Stimulated activated CD4-positive, alpha-beta T cell treated with anti-CD3 and anti-CD28 coated beads, Interleukin-1b, Interleukin-23, amount 100 ng/mL, for 48 hours (primary cell): Measurements from ENCODE around the gene DHRS13.
"Not testable (repeated sequence)": the region's sequence is repeated elsewhere in the genome, so short reads cannot be mapped to it uniquely, and the experiment has no call there.

Experiments used
- DNase-seq: peaks from one replicate; pipeline ENCODE4 v3.0.0-alpha.2; 2020

The DHRS13 gene

GRCh38 chr17:28879886-28880571 is 22.9 kb downstream of the DHRS13 start:
- DNase-seq, result no peak

DNA sequence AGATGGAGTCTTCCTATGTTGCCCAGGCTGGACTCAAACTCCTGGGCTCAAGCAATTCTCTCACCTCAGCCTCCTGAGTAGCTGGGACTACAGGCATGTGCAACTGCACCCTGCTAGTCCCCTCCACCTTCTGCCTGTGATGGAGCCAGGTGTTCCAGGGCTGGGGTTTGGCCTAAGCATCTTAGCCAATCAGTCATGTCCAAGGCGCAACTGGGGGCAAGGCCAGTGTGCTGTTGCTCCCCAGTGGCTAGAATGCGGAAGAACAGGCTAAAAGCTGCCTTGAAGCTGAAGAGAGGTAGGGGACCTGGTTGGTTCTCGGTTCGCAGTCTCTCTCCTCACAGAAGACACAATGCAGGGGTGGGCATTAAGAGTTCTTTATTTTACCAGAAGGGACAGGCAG is 23.9 kb downstream of the DHRS13 start:
- no peak for DNase-seq

DNA sequence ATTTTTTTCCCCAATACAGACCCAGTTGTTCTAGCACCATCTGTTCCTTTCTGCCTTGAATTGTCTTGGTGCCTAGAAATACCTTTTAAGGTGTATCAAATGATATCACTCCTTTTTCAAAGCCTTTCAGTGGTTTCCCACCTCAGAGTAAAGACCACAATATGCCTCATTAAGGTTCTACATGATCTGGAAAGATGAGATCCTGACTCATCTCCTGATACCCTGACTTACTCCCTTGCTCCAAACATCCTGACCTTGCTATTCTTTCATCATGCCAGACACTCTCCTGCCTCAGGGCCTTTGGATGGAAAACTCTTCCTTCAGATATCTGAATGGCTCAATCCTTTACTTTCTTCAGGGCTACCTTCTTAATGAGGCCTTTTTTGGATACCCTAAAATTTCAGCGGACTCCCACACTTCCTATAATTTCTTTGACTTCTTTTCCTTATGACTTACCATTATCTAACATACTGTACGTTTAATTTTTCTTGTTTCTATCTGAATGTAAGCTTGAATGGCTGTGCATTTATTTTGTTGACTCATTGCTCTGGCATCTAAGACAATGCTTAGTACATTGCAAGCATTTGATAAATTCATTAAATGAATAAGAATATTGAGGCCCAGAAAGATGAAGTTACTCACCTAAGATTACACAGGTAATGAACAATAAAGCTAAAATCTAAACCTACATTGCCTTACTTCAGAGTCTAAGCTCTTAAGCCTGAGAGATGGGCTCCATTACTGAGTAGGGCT is 24.5 kb downstream of the DHRS13 start:
- DNase-seq, result no peak

GRCh38 chr17:28877150-28877711 is 25.6 kb downstream of the DHRS13 start:
- DNase-seq, result not testable (repeated sequence)

GRCh38 chr17:28875848-28876550 is 26.9 kb downstream of the DHRS13 start:
- no peak for DNase-seq

DNA sequence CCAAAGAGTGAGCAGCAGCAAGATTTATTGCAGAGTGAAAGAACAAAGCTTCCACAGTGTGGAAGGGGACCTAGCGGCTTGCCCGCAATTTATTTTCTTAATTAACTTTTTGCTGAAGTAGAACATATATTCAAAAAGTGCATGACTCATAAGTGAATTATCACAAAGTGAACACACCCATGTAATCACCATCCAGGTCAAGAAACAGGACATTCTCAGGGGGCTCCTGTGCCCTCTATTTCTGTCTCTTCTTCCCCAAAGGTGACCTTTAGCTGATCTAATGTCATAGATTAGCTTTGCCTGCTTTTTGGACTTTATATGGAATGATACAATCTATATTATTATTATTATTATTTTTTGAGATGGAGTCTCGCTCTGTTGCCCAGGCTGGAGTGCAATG is 28.1 kb downstream of the DHRS13 start:
- DNase-seq, result no peak

DNA sequence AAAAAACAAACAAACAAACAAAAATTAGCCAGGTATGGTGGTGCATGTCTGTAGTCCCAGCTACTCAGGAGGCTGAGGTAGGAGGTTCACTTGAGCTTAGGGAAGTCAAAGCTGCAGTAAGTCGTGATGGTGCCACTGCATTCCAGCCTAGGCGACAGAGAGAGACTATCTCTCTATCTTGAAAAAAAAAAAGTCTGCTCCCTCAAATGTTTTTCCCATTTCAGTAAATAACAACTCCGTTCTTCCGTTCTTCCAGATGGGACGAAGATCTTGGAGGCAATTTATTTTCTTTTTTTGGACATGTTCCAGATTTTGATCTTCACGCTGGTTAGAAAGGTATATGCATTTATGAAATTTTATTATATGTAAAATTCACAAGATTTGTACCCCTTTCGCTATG is 29.0 kb downstream of the DHRS13 start:
- DNase-seq, result no peak

GRCh38 chr17:28871056-28871579 is 31.8 kb downstream of the DHRS13 start:
- peak; percentile 56 for DNase-seq

GRCh38 chr17:28867276-28867675 is 35.6 kb downstream of the DHRS13 start:
- no peak for DNase-seq

- no peak for DNase-seq
Measured at GRCh38 chr17:28865946-28866752, 36.7 kb downstream of the DHRS13 start.

DNA sequence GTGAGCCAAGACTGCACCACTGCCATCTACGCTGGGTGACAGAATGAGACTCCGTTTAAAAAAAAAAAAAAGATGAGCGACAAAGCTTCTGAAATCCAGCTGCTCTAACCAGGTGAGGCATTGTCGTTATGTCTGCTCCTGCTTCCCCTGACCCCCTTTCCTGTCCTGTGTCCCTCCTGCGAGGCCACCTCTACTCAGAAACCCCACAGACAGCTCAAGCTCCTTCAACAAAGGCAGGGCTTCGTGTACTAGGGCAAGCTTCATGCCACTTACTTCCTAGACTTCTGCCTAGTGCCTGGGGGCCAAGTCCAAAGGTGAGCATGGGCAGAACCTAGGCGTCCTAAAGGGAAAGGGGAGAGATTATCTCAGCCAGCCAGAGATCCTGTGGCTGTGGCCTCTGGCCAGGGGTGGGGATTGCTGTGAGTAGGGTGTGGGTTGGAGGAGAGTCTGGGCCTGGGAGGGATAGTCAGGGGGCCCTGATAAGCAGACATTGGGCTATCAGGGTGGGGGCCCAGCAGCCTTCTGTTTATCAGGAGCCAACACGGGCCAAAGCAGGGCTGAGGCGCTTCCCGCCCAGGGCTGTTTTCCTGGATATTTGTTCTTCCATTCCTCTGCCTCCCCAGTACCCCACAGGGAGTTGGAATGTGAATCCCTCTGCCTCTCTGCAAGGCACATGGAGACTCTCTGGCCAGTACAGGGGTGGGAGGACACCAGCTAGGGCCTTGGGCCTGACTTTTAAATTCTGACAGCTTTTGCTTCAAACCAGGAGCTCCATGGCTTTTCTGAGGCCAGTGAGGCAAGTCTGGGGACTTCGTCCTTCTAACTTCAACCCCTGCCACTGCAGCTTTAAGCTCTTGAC is 37.7 kb downstream of the DHRS13 start:
- no peak for DNase-seq

DNA sequence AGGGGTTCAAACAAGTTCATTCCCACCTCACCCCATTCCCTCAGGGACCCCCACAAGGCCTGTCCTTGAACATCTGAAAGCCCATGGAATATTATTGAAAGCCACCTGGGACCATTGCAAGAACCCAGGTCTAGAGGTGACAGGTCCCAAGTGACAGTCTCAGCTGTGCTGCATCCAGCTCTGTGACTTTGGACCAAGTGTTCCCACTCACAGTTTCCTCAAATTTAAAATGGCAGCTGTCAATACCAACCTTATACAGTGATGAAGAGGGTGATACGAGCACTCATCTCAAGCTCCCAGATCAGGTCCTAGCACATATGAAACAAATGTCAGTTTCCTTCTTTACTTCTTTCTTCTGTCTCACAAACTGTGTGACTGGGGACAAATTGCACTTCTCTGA is 38.9 kb downstream of the DHRS13 start:
- DNase-seq, result no peak

DNA sequence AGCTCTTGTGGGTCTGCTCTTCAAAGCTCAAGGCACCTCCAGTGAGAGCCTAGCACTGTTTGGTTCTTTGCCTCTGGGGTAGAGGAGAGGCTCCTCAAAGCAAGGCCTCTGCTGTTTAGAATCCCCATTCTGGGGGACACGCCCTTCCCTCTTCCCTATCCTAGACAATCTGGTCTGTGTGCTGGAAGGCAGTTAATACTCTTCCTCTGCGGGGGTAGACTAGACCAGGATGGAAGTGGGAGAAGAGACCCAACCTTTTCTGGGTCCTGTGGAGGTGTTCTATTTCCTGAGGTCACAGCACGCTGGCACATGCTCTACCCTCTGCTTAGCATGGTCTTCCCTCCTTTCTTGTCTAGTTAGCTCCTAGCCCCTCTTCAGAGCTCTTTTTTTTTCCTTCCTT is 40.3 kb downstream of the DHRS13 start:
- no peak for DNase-seq

- no peak for DNase-seq
Measured at GRCh38 chr17:28861393-28862203, 41.3 kb downstream of the DHRS13 start.

- no peak for DNase-seq
Measured at GRCh38 chr17:28860363-28860808, 42.5 kb downstream of the DHRS13 start.

DNA sequence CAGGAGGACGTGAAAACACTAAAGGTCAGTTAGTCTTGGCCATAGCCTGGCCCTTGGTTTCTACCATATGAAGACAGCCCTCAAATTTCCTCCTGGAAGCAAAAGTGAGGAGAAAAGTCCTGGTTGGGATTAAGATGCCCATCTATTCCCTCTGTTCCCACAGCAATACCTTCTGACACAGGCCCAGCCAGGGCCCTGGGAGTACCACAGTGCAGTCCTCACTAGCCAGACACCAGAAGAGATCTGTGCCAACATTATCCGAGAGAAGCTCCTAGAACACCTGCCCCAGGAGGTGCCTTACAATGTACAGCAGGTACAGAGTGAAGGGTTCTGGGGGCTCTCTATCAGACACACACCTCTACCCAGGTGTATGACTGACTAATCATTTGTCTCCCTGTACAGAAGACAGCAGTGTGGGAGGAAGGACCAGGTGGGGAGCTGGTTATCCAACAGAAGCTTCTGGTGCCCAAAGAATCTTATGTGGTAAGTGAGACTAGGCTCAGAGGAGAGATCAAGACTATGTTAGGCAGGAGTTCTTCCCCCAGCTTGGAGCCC is 44.0 kb downstream of the DHRS13 start:
- DNase-seq, result no peak

DNA sequence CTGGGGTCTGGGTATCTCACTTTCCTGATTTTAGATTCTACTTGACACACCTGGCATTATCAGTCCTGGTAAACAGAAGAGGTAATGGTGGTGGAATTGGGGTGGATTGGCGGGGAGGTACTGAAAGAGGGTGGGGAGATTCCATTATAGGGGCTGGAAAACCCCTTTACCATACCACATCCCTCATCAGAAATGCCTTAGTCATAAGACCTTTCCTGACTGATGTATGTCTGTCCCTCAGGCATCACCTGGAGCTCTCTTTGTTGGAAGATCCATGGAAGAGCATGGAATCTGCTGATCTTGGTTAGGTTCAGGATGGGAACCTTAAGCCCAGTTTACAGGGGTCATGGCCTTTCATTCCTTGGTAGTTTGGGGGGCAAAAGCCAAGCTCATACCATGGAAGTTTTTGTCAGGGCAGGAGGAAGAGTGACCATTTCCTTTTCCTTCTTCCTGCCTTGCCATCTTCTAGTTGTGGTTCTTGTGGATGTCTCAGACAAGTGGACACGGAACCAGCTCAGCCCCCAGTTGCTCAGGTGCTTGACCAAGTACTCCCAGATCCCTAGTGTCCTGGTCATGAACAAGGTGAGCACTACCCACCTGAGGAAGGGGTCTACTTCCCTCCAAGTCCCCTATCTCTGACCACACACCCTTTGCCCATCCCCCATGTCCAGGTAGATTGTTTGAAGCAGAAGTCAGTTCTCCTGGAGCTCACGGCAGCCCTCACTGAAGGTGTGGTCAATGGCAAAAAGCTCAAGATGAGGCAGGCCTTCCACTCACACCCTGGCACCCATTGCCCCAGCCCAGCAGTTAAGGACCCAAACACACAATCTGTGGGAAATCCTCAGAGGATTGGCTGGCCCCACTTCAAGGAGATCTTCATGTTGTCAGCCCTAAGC is 44.7 kb downstream of the DHRS13 start:
- DNase-seq, result no peak

DNA sequence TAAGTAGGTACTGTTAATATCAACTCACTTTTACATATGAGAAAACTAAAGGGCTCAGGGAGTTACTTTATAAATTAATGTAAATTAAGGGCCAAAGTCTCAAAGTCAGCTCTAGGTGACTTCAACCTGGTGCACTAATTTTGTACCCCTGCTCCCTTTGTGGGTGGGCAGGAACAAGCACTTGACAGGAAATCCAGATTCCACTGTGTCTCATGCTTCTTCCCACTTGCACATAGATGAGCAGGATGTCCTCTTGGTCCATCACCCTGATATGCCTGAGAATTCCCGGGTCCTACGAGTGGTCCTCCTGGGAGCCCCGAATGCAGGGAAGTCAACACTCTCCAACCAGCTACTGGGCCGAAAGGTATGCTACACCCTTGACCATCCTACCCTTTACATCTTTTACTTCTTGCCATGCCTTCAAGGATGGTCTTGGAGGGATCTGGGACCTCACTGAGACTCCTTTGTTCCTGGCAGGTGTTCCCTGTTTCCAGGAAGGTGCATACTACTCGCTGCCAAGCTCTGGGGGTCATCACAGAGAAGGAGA is 46.8 kb downstream of the DHRS13 start:
- DNase-seq, result no peak

- DNase-seq, result no peak
Measured at GRCh38 chr17:28855336-28855679, 47.6 kb downstream of the DHRS13 start.
